ENCODE measurements around the gene SWI5.

SWI5 gene

GRCh38 chr9:128321879-128322403 is 45.9 kb downstream of the SWI5 start:
- no peak for DNase-seq

DNA sequence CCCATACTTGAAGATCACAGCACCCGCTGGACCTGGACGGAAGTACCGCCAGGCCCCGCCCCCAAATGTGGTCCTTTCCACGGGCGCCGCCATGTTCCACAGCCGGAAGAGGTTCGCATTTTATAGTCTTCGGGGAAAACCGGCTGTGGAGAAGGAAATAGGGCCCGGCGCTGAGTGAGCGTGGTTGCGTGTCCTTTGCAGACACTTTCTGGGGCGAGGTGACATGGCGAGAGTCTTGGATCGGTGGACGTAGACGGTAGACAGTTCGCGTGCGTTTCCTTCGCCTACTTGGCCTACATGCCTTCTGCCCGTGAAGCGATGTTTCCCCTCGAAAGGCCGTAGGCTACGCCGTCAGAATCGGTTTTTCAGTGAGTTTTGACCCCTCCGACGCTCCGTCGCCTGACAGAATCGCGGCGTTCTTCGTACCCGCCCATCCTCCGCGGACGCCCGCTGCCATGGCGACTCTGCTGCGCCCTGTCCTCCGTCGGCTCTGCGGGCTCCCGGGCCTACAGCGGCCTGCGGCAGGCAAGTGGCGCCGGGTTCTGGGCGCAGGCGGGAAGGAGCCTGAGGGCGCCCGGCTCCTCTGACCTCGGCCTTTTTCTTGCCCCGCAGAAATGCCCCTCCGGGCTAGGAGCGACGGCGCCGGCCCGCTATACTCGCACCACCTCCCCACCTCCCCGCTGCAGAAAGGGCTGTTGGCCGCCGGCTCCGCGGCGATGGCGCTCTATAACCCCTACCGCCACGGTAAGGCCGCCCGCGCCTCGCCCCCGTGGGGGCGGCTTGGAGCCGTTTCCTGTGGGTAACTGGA is 46.5 kb downstream of the SWI5 start, which contains the start of the genes COQ4 and TRUB2:
TSS of gene COQ4 (plus strand) at position 436 of the 808 bp plus-strand sequence. CDS start at position 456, 20 bp downstream.
TSS of gene TRUB2 (minus strand) at position 44 of the 808 bp plus-strand sequence. CDS start at position 5, 39 bp downstream.
- DNase-seq, result peak; percentile 98

GRCh38 chr9:128323212-128323730 is 47.2 kb downstream of the SWI5 start:
- no peak for DNase-seq

DNA sequence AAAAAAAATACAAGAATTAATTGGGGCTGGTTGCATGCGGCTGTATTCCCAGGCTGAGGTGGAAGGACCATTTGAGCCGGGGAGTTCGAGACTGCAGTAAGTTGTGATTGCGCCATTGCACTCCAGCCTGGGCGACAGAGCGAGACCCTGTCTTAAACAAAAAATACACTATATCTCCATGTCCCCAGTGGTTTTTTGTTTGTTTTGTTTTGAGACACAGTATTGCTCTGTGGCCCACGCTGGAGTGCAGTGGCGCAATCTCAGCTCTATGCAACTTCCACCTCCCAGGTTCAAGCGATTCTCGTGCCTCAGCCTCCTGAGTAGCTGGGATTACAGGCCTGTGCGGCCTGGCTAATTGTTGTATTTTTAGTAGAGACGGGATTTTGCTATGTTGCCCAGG is 47.7 kb downstream of the SWI5 start:
- no peak for DNase-seq

- DNase-seq, result no peak
Measured at GRCh38 chr9:128324401-128324800, 48.3 kb downstream of the SWI5 start.

GRCh38 chr9:128325629-128326028 is 49.6 kb downstream of the SWI5 start:
- no peak for DNase-seq

DNA sequence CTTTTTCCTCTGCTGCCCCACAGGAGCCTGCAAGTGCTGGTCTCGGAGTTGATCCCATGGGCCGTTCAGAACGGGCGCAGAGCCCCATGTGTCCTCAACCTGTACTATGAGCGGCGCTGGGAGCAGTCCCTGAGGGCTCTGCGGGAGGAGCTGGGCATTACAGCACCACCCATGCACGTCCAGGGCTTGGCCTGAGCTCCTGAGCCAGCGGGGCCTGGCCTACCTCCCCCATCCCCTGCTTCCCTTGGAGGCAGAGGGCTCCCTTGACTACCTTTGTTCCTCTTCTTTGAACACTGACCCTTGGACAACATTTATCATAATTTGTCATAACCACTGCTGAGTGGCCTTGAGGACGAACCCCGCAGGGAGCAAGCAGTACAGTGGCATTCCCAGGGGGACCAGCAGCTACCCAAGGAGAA is 57.4 kb downstream of the SWI5 start:
- DNase-seq, result no peak

DNA sequence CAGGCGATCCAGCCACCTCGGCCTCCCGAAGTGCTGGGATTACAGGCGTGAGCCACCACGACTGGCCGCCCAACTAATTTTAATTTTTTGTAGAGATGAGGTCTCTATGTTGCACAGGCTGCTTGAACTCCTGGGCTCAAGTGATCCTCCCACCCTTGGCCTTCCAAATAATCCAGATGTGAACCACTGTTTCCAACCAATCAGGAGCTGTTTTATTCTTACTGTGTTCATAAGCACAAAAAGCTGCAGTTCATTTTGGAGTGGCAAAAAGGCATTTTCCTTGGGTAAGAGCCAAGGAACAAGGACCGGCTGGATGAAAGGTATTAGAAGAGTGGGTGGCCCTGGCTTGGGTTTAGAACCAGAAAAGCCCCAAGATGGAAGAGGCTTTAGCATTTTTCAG is 59.1 kb downstream of the SWI5 start:
- DNase-seq, result no peak

DNA sequence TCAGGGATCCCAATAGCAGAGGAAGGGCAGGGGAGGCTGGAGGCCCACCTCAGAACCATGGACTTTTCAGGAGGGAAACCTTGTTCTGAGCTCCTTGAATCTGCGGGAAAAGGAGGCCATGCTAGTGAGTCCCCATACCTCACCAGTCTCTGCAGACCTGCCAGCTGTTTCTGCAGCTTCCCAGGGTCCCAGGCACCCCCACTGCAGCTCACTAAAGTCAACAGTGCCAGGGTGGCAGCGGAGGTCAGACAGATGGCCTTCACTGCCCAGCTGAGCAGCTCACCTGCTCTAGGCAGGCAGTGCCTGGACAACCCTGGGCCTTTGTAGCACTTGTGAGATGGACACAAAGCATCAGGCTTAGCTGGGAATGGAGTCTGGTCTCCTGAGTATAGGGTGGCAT is 59.8 kb downstream of the SWI5 start:
- no peak for DNase-seq

- DNase-seq, result no peak
Measured at GRCh38 chr9:128337936-128338335, 61.9 kb downstream of the SWI5 start.

All from hematopoietic multipotent progenitor cell treated with erythropoietin and hydrocortisone succinate and interleukin-3 and kit ligand, for 4 days (in vitro differentiated cells).